K562 (cell line): Measurements from ENCODE around the gene COPS6. TPM values are rescaled to one million over a fixed set of nuclear protein-coding genes. Genes with fewer than 3 reads are reported as not detected.

Experiments
- E2F8 ChIP-seq: fragments of 450-650 bp; IDR thresholded peaks from 2 replicates; pipeline ENCODE4 v1.7.1; 2018; ENCODE audit warnings: mild to moderate bottlenecking, low read depth; ENCODE audit not compliant: partially characterized antibody
- EGR1 ChIP-seq: fragments of 450-650 bp; conservative IDR thresholded peaks from 2 replicates; pipeline ENCODE4 v1.6.1; 2017; ENCODE audit warnings: mild to moderate bottlenecking
- FOXA1 ChIP-seq: fragments of 450-650 bp; IDR thresholded peaks from 2 replicates; pipeline ENCODE4 v1.6.1; 2016; ENCODE audit warnings: mild to moderate bottlenecking, borderline replicate concordance
- PHF8 ChIP-seq: fragments of 200-600 bp; sonication (generic); IDR thresholded peaks from 2 replicates; pipeline ENCODE4 v1.6.1; 2012; ENCODE audit warnings: mixed run types, mild to moderate bottlenecking, inconsistent platforms, low read length, moderate library complexity, borderline replicate concordance
- RHOXF2B ChIP-seq: fragments of 250-450 bp; sonication (Bioruptor Pico); conservative IDR thresholded peaks from 2 replicates; pipeline ENCODE4 v1.5.1; 2021
- TSC22D4 ChIP-seq: fragments of 450-650 bp; IDR thresholded peaks from 2 replicates; pipeline ENCODE4 v1.6.1; 2016; ENCODE audit warnings: missing genetic modification characterization, missing biosample characterization, control low read depth
- TSHZ1 ChIP-seq: fragments of 250-450 bp; sonication (Bioruptor Pico); IDR thresholded peaks from 2 replicates; pipeline ENCODE4 v1.4.0; 2020; ENCODE audit warnings: mild to moderate bottlenecking, moderate library complexity
- USF1 ChIP-seq: sonication (generic); formaldehyde crosslinking; IDR thresholded peaks from 2 replicates; pipeline ENCODE4 v1.9.0; 2022; ENCODE audit warnings: mild to moderate bottlenecking, missing genetic modification reagents
- ZNF133 ChIP-seq: fragments of 250-450 bp; sonication (Bioruptor Pico); IDR thresholded peaks from 2 replicates; pipeline ENCODE4 v1.4.0; 2020; ENCODE audit warnings: mild to moderate bottlenecking
- ZNF23 ChIP-seq: fragments of 250-450 bp; sonication (Bioruptor Pico); IDR thresholded peaks from 2 replicates; pipeline ENCODE4 v1.4.0; 2020; ENCODE audit warnings: mild to moderate bottlenecking
- ZNF695 ChIP-seq: fragments of 450-650 bp; formaldehyde crosslinking; IDR thresholded peaks from 2 replicates; pipeline ENCODE4 v1.4.0; 2020; ENCODE audit warnings: mild to moderate bottlenecking, moderate library complexity
- polyA plus RNA-seq, 8 experiments: library from polyadenylated mRNA; depleted of rRNA in 4 of 8; stranded (reverse) in 5 of 8; unstranded in 3 of 8; fragments of >200 nt; fragmentation: Nextera tagmentation in 2 of 8; fragmentation: Illumina TruSeq in 1 of 8; extraction: Ambion mirVana in 2 of 8; extraction: Trizol in 1 of 8; gene quantifications; 2 replicates each; pipeline versions ENCODE4 v1.2.1 to v1.2.3, GENCODE V29; 2011 to 2014; ENCODE audit warnings: inconsistent platforms in 1 of 8, missing spikeins in 1 of 8
- total RNA-seq, 7 experiments: library from RNA; depleted of rRNA in 6 of 7; stranded (reverse); fragments of >200 nt in 6 of 7; fragmentation: Illumina TruSeq in 2 of 7; extraction: Trizol in 2 of 7; gene quantifications; 2 replicates each; pipeline versions ENCODE4 v1.2.1 to v1.2.3, GENCODE V29; 2011 to 2021; ENCODE audit warnings: low replicate concordance in 1 of 7
- TF ChIP-seq, protein P1 (sequence below), 3 experiments: fragments of 200-800 bp in 1 of 3; fragments of 250-450 bp in 1 of 3; fragments of 450-650 bp in 1 of 3; sonication (Bioruptor Pico) in 1 of 3; sonication (Bioruptor generic) in 1 of 3; formaldehyde crosslinking in 1 of 3; IDR thresholded peaks; 2 replicates each; pipeline versions ENCODE4 v1.6.1 to v1.8.0; 2016 to 2022; ENCODE audit warnings: mild to moderate bottlenecking in 2 of 3, missing genetic modification characterization in 2 of 3, missing compliant biosample characterization in 1 of 3, moderate library complexity in 1 of 3

COPS6 gene
- total and polyA plus RNA-seq, 9 of the 15 experiments (the other 6 are each of a cell fraction or from before 2014, with no cell fraction given), result 63.0 to 331 (median 168) TPM

DNA sequence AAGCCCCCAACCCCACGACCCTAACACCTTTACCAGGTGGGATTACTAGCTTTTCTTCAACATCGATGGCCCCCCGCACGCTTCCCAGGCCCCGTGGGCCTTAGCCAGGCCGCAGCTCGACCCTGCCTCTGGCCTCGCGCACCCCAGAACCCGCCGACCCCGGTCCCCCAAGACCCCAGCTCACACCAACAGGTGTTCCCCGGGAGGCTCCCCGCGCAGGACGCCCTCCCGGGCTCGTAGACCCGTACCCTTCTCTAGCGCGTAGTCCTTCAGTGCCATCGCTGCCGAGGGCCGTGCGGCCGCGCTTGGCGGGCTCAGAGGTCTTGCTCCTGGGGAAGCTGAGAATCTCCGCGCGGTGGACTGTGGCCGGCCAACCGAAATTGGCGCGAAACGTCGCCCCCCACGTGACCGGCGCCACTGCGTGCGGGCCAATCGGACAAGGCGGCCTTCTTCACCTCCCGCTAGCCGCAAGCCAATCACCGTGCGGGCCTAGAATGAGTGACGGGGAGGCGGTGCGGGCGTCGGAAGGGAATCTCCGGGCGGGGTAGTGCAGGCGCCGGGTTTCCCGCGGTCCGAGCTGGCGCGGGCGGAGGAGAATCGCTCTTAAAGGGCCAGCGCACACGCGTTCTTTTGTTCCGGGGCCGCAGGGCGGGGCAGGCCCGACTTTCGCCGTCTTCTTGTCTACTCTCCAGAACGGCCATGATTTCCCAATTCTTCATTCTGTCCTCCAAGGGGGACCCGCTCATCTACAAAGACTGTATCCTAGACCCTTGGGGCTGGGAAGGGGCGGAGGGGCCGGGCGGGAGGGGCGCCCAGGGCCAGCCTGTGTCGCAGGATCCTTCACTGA, 12.5 kb downstream of the COPS6 start, which contains the start of the genes AP4M1 and MCM7 (continued):
- TF ChIP-seq USF1 (CRISPR knock-in tag) (peak; percentile 100), ZNF695 (no peak), RHOXF2B (CRISPR knock-in tag) (no peak; the same call in 1 of the 2 replicates), E2F8 (peak; percentile 100), ZNF23 (CRISPR knock-in tag) (no peak), PHF8 (peak; percentile 78; the same call in 1 of the 2 replicates), FOXA1 (no peak), TSHZ1 (CRISPR knock-in tag) (no peak), EGR1 (peak; percentile 79), ZNF133 (no peak), TSC22D4 (tag) (no peak)
- TF ChIP-seq, protein P1, sequence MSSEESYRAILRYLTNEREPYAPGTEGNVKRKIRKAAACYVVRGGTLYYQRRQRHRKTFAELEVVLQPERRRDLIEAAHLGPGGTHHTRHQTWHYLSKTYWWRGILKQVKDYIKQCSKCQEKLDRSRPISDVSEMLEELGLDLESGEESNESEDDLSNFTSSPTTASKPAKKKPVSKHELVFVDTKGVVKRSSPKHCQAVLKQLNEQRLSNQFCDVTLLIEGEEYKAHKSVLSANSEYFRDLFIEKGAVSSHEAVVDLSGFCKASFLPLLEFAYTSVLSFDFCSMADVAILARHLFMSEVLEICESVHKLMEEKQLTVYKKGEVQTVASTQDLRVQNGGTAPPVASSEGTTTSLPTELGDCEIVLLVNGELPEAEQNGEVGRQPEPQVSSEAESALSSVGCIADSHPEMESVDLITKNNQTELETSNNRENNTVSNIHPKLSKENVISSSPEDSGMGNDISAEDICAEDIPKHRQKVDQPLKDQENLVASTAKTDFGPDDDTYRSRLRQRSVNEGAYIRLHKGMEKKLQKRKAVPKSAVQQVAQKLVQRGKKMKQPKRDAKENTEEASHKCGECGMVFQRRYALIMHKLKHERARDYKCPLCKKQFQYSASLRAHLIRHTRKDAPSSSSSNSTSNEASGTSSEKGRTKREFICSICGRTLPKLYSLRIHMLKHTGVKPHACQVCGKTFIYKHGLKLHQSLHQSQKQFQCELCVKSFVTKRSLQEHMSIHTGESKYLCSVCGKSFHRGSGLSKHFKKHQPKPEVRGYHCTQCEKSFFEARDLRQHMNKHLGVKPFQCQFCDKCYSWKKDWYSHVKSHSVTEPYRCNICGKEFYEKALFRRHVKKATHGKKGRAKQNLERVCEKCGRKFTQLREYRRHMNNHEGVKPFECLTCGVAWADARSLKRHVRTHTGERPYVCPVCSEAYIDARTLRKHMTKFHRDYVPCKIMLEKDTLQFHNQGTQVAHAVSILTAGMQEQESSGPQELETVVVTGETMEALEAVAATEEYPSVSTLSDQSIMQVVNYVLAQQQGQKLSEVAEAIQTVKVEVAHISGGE (CRISPR knock-in tag; IDR thresholded peaks at IDR 0.05), result peak in 1 of 3 experiments; percentile 45; a peak in 1 of 6 replicates
